Activated CD8-positive, alpha-beta memory T cell treated with anti-CD3 and anti-CD28 coated beads, Interleukin-2, amount 50 U/mL, for 1 hour (primary cell): Measurements from ENCODE around the gene FSTL5.

Experiments used
- DNase-seq: peaks from one replicate; pipeline ENCODE4 v3.0.0-alpha.2; 2020; ENCODE audit errors: extremely low read depth

FSTL5 gene

GRCh38 chr4:161583549-161583948 is 580.3 kb downstream of the FSTL5 start:
- DNase-seq: no peak

GRCh38 chr4:161581262-161582230 is 582.3 kb downstream of the FSTL5 start:
- no peak for DNase-seq

GRCh38 chr4:161577579-161578301 is 586.1 kb downstream of the FSTL5 start:
- no peak for DNase-seq

DNA sequence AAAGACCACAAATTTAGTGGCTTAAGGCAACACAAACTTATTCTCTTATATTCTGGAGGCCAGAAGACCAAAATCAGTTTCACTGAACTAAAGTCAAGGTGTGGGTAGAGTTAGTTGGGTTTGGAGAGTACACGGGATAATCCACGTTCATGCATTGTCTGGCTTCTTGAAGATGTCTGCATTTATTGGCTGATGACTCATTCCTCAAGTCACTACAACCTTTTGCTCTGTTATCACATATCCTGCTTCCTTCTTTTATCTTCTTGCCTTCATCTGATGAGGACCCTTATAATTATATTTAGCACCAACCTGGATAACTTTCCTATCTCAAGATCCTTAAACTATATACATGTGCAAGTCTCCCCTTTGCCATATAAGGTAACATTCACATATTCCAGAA is 590.0 kb downstream of the FSTL5 start:
- DNase-seq: no peak

- DNase-seq: no peak
Observed at GRCh38 chr4:161564230-161564834, 599.5 kb downstream of the FSTL5 start.

DNA sequence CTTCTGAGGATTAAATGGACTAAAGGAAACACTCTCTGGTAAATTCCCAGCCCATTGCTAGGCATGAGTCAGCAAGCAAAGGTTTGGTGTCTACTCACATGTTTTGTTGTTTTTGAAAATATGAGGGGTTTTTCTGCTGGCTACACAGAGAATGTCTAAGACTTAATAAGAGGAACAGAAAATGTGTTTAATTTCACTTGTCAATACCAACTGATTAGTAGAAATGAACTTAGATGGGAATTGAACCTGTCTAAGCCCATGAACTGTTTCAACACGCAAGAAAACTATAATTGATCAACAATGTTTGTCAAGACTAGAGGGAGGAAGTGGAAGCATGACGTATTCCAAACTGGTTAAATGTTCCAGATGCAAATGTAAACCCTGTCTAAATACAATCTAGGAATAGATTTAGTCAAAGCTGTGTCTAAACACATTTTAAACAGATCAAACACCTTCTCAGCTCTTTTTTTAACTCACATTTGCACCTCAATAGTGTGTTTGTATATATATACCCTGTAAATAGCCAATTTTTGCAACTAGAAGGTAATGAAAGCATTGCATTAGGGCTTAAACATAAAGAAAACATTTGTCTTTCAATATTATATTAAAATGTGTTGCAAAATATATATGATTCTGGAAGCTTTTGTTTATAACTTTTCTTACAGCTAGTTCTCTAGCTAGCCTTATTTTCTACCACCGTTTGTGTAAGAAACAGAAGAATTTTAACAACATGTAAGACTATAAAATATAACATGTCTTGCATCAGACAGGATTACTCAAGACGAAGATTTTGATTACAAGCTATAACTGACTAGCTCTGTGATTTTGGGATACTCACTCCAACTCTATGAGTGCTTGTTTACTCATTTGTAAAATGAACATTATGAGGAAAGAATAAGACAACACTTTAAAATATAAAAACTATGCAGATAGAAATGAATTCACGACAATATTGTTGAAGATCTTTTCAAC is 607.8 kb downstream of the FSTL5 start:
- DNase-seq: no peak

DNA sequence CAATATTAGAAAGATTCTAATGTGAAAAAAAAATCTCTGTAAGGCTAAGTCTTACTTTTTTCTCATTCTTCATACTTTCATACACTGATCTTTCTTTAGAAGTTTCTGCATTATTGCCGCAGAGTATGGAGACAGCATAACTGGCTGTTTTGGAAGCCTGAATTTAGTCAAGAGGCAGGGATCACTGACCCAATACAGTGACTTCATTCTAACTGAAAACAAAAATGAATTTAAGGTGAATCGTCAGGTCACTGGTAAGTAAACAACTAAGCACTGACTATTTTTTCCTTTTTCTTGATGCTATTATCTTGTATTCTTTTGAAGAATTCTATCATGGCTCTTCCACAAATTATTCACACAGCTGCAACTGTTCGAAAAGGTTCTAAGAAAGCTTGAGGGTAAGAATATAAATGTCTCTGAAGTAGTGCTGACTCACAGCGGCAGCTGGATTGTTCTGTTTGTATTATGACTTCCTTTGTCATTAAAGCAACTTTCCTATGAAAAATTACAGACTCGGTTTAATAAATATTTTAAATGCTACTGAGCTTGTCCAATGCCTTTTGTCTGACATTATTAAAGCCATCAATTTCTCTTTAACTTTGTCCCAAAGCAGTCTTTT is 609.3 kb downstream of the FSTL5 start:
- no peak for DNase-seq

DNA sequence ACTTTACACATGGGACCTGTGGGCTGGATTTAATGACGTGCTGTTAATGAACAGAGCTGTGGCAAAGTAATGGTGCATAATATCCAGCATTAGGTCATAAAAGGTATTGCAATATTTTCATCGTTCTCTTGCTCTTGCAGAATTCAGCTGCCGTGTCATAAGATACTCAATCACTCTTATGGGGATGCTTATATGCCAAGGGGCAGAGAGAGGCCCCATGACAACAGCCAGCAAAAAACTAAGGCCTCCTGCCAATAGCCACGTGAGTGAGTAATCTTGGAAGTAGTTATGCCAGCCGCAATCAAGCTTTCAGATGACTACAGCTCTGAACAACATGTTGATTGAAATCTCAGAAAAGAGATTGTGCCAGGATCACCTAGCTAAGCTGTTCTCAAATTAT is 616.9 kb downstream of the FSTL5 start:
- DNase-seq: no peak

- DNase-seq: no peak
Observed at GRCh38 chr4:161540265-161540664, 623.5 kb downstream of the FSTL5 start.

- no peak for DNase-seq
Observed at GRCh38 chr4:161538941-161539340, 624.9 kb downstream of the FSTL5 start.

GRCh38 chr4:161530710-161531109 is 633.1 kb downstream of the FSTL5 start:
- DNase-seq: no peak

DNA sequence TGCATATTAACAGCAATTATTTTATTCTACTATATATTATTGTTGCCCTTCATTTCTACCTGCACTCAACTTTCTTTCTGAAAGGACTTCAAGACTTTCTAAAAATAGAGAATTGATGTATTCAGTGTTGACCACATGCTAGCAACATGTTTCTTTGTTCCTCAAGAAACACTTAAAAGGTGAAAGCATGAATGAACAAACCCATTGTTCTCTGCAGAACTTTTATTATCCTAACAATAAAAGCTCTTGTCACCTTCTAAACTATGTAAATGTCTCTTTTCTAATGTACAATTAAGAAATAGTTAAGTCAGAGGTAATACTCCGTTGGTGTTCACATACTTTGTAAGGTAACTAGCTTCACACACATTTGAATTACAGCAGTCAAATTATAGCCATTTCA is 638.7 kb downstream of the FSTL5 start:
- no peak for DNase-seq

DNA sequence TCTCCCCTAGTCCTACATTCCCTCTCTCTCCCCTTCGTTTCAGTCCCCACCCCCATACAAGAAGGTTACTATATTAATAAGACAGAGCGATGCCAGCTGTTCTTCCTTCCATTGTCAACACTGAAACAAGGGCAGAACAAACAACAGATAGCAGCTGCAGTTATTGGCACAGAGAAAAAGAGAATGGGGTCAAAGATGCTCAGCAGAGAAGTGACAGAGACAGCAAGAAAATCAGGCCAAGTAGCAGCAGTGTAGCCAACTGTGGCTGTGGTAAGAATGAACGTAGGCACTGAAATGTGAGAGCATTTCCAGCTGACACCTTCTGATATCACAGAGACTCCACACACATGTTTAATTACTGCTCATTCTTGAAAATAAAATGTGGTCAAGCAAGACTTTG is 641.8 kb downstream of the FSTL5 start:
- DNase-seq: no peak

DNA sequence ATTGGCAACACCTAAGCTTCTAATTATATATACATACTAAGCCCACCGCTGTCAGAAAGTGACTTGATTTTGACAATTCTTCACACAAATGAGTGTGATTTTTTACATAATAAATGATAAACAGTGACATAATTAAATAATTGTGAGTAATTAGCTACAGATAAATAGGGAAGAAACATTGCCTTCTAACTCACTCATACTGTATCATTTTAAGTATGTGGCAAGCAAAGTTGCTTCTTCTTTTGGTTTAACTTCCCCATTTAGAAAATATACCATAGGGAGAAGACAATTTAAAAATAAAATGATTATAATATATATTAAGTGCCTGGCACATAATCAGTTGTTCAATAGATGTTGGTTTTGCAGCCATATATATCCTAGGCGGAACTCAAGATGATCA is 644.2 kb downstream of the FSTL5 start:
- DNase-seq: no peak

- DNase-seq: no peak
Observed at GRCh38 chr4:161517941-161518340, 645.9 kb downstream of the FSTL5 start.

DNA sequence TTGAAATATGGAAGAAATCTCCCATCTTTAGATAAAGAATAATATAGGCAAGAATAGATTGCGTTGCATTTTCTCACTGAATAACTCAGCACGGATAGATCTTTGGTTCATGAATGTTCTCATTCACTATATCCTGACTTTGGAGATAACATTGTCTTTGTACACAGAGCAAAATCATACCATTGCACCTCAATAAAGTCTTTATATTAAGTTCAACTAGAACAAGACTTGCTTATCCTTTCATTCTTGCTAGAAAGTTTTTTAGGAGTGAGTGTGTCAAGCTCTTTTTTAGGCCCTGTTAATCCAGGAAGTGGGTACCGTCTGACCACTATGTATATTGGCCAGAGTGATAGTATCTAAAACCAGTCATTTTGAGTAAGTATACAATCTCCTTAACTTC is 658.7 kb downstream of the FSTL5 start:
- DNase-seq: no peak

GRCh38 chr4:161498155-161498554 is 665.6 kb downstream of the FSTL5 start:
- no peak for DNase-seq

DNA sequence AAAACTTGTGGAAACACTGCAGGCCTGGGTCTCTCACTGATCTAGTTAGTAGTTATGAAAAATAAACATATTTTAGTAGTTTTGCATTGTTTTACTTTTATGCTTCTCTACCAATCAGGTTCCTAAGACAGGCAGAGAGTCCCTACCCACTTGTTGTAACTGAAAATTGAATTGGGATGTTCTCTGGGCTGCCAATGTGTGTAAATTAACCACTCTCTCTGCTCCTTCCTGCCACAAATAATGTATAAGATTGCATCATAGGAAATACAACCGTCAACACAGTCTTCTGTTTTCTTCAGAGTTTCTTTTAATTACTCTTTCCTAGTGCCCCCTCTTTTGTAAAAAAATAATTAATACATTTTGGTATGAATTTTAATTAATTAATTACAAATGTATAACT is 677.3 kb downstream of the FSTL5 start:
- DNase-seq: no peak

- no peak for DNase-seq
Observed at GRCh38 chr4:161466316-161466715, 697.5 kb downstream of the FSTL5 start.

DNA sequence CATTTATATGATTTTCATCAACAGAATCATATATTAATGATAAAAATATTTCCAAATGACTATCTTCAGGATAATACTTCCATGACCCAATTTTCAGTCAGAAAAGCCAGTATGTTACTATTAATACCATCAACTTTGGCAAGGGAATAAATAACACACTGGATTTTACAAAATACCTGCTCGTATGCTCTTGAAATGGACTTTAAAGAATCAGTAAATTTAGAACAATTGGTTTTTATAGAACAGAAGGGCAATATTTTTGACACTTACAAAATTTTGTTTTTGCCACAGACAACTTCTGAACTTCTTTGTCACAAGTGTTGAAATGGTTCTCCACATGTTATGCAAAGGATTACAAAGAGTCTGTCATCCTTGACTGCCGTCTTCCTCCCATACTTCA is 700.4 kb downstream of the FSTL5 start:
- no peak for DNase-seq

- no peak for DNase-seq
Observed at GRCh38 chr4:161457906-161458305, 705.9 kb downstream of the FSTL5 start.
